PC-3 (cell line): Measurements from ENCODE around the gene CDK14. TPM values are rescaled to one million over a fixed set of nuclear protein-coding genes. Genes with fewer than 3 reads are reported as not detected.

ENCODE experiments used
- ATAC-seq: fragments of 200-7000 bp; cut with Tn5 transposase; 2 replicates; pipeline ENCODE4 v1.9.1; 2020; ENCODE audit warnings: mild to moderate bottlenecking, moderate library complexity
- BruUV-seq: library from RNA; stranded (reverse); fragments of 400-500 nt; replicated peaks from 2 replicates; lab custom pipeline; 2021; lab: Mats Ljungman, UMichigan
- CTCF ChIA-PET: fragments of 300-600 bp; sonication (Branson Sonifier 250); formaldehyde crosslinking; loops from one replicate; lab custom pipeline; 2022; ENCODE audit warnings: antibody characterized with exemption; lab: Charles Lee
- POLR2A ChIA-PET: fragments of 300-600 bp; sonication (Branson Sonifier 250); formaldehyde crosslinking; loops from one replicate; lab custom pipeline; 2022; ENCODE audit warnings: antibody characterized with exemption; ENCODE audit not compliant: unreplicated experiment; lab: Charles Lee
- DNase-seq: peaks from one replicate; pipeline ENCODE4 v3.0.0-alpha.2; 2015
- H2AFZ ChIP-seq: fragments of 300-600 bp; sonication (generic); 2 replicates; pipeline ENCODE4 v1.6.0; 2016; ENCODE audit warnings: antibody characterized with exemption, low read length
- H3F3A ChIP-seq: fragments of 300-600 bp; sonication (generic); one replicate; pipeline ENCODE4 v1.6.0; 2017; ENCODE audit warnings: antibody characterized with exemption, low read length, control low read depth, mild to moderate bottlenecking; ENCODE audit not compliant: unreplicated experiment
- H3K27ac ChIP-seq: fragments of 300-600 bp; sonication (generic); 2 replicates; pipeline ENCODE4 v1.5.1; 2016; ENCODE audit warnings: mild to moderate bottlenecking, low read length
- H3K27me3 ChIP-seq: fragments of 300-600 bp; sonication (generic); 2 replicates; pipeline ENCODE4 v1.6.1; 2016; ENCODE audit warnings: low read length, mixed read lengths
- H3K36me3 ChIP-seq: fragments of 300-600 bp; sonication (generic); 2 replicates; pipeline ENCODE4 v1.6.1; 2016; ENCODE audit warnings: low read depth, mixed run types, low read length, mixed read lengths
- H3K4me1 ChIP-seq: fragments of 300-600 bp; sonication (generic); 2 replicates; pipeline ENCODE4 v1.5.1; 2016; ENCODE audit warnings: low read length; ENCODE audit not compliant: insufficient read depth
- H3K4me2 ChIP-seq: fragments of 300-600 bp; sonication (generic); 2 replicates; pipeline ENCODE4 v1.6.0; 2016; ENCODE audit warnings: low read length
- H3K4me3 ChIP-seq: fragments of 300-600 bp; sonication (generic); 2 replicates; pipeline ENCODE4 v1.5.1; 2016; ENCODE audit warnings: mild to moderate bottlenecking, low read length, mixed read lengths
- H3K79me2 ChIP-seq: fragments of 300-600 bp; sonication (generic); 2 replicates; pipeline ENCODE4 v1.6.1; 2017; ENCODE audit warnings: low read length, mixed read lengths
- H3K9ac ChIP-seq: fragments of 300-600 bp; sonication (generic); 2 replicates; pipeline ENCODE4 v1.6.0; 2016; ENCODE audit warnings: mild to moderate bottlenecking, low read length
- H3K9me2 ChIP-seq: fragments of 300-600 bp; sonication (generic); replicated peaks from 2 replicates; pipeline ENCODE4 v1.6.1; 2016; ENCODE audit warnings: mixed run types, low read length, mixed read lengths
- H3K9me3 ChIP-seq: fragments of 300-600 bp; sonication (generic); 2 replicates; pipeline ENCODE4 v1.6.1; 2016; ENCODE audit warnings: low read length, mixed read lengths
- H4K20me1 ChIP-seq: fragments of 300-600 bp; sonication (generic); 2 replicates; pipeline ENCODE4 v1.6.1; 2016; ENCODE audit warnings: low read length, mixed read lengths
- EZH2 ChIP-seq: fragments of 300-600 bp; sonication (generic); IDR thresholded peaks from one replicate; pipeline ENCODE4 v1.6.1; 2017; ENCODE audit warnings: antibody characterized with exemption, mild to moderate bottlenecking, low read length; ENCODE audit not compliant: unreplicated experiment
- EZH2phosphoT487 ChIP-seq: fragments of 300-600 bp; sonication (generic); IDR thresholded peaks from 2 replicates; pipeline ENCODE4 v1.6.1; 2018; ENCODE audit warnings: mild to moderate bottlenecking, antibody characterized with exemption, low read length, borderline replicate concordance
- intact Hi-C: fragments of 100-400 bp; cut with micrococcal nuclease; formaldehyde crosslinking; loops from 2 replicates; pipeline ENCODE4 v1.9.0; 2023
- total RNA-seq: library from RNA; depleted of rRNA; stranded (reverse); fragments of >200 nt; gene quantifications from 2 replicates; pipeline ENCODE4 v1.2.3, GENCODE V29; 2014
- TF ChIP-seq, protein P1 (sequence below): fragments of 300-600 bp; sonication (generic); conservative IDR thresholded peaks from 2 replicates; pipeline ENCODE4 v1.5.1; 2017; ENCODE audit warnings: antibody characterized with exemption, low read depth, mild to moderate bottlenecking, low read length

Gene CDK14
- total RNA-seq, 1 experiment from 2014 or later: 8.2 TPM

DNA sequence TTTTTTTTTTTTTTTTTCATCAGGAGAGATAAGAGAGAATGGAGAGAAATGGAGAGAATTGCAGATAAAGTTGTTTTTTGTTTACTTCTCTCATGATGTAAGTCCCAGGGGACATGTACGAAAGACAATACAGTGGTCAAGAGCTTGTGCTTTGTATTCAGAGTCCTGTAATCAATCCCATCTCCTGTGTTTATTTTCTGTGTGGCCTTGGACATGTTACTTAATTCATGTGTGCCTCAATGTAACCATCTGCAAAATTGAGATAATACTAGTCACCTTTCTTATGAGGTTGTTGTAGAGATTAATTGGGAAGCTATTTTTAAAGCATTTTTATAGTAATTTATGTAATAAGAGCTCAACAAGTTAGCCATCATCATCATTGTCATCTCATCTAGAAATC lies 117.5 kb downstream of the CDK14 start:
- Histone ChIP-seq H3K79me2 (no peaks in the 10 kb centered on the region), H3K9me3 (no peaks in the 10 kb centered on the region), H3K4me1 (peaks cover 24% of the 10 kb centered on the region), H3K4me2 (no peak overlapping the region), H4K20me1 (no peaks in the 10 kb centered on the region), H3K36me3 (no peaks in the 10 kb centered on the region), H3K9ac (no peak overlapping the region), H2AFZ (no peak overlapping the region), H3K27ac (no peak overlapping the region), H3K9me2 (no peaks in the 10 kb centered on the region), H3K27me3 (no peaks in the 10 kb centered on the region), H3K4me3 (no peak overlapping the region), H3F3A (no peaks in the 10 kb centered on the region)
- ChIA-PET CTCF (no interaction called here), POLR2A (no interaction called here)
- DNase-seq (no peak), ATAC-seq (no peak)
- intact Hi-C loops: no loop called here
- BruUV-seq: no TSS peak
- TF ChIP-seq EZH2 (no peak), EZH2phosphoT487 (no peak)
- TF ChIP-seq, protein P1, sequence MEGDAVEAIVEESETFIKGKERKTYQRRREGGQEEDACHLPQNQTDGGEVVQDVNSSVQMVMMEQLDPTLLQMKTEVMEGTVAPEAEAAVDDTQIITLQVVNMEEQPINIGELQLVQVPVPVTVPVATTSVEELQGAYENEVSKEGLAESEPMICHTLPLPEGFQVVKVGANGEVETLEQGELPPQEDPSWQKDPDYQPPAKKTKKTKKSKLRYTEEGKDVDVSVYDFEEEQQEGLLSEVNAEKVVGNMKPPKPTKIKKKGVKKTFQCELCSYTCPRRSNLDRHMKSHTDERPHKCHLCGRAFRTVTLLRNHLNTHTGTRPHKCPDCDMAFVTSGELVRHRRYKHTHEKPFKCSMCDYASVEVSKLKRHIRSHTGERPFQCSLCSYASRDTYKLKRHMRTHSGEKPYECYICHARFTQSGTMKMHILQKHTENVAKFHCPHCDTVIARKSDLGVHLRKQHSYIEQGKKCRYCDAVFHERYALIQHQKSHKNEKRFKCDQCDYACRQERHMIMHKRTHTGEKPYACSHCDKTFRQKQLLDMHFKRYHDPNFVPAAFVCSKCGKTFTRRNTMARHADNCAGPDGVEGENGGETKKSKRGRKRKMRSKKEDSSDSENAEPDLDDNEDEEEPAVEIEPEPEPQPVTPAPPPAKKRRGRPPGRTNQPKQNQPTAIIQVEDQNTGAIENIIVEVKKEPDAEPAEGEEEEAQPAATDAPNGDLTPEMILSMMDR: no peak

DNA sequence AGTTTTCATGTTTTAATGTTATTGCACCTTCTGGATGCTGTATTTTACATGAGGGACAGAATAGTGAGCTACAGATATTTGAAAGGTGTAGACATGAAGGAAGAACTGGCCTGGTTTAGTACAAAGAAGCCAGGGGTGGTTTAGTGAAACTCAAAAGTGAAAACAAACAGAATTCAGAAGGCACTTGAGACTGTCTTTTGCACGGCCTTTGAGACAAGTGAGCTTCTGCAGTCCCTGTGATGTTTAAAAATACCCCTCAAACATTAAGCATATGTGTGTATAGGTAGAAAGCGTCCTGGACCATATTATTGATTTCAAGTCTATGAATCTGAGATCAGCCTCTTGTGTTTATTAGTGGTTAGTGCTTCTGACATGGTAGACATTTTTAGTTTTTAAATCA lies 118.9 kb downstream of the CDK14 start:
- Histone ChIP-seq H3K4me3 (no peak overlapping the region), H3F3A (no peaks in the 10 kb centered on the region), H3K9ac (no peak overlapping the region), H3K36me3 (no peaks in the 10 kb centered on the region), H3K27me3 (no peaks in the 10 kb centered on the region), H2AFZ (no peak overlapping the region), H3K9me3 (no peaks in the 10 kb centered on the region), H3K4me2 (no peak overlapping the region), H3K9me2 (no peaks in the 10 kb centered on the region), H3K79me2 (no peaks in the 10 kb centered on the region), H3K4me1 (peaks cover 12% of the 10 kb centered on the region), H3K27ac (no peak overlapping the region), H4K20me1 (no peaks in the 10 kb centered on the region)
- POLR2A ChIA-PET: interaction anchor here (0.6 kb wide), 1 partner anchor 172 kb away, joined by 3 read pairs; no protein-coding TSS in a partner anchor
- intact Hi-C loops: no loop called here
- CTCF ChIA-PET: interaction anchor here (0.7 kb wide), 1 partner anchor 609 kb away, joined by 4 read pairs; no protein-coding TSS in a partner anchor
- TF ChIP-seq EZH2: no peak
- TF ChIP-seq, protein P1: no peak
- no peak for TF ChIP-seq EZH2phosphoT487
- DNase-seq: no peak
- no TSS peak for BruUV-seq
- no peak for ATAC-seq

DNA sequence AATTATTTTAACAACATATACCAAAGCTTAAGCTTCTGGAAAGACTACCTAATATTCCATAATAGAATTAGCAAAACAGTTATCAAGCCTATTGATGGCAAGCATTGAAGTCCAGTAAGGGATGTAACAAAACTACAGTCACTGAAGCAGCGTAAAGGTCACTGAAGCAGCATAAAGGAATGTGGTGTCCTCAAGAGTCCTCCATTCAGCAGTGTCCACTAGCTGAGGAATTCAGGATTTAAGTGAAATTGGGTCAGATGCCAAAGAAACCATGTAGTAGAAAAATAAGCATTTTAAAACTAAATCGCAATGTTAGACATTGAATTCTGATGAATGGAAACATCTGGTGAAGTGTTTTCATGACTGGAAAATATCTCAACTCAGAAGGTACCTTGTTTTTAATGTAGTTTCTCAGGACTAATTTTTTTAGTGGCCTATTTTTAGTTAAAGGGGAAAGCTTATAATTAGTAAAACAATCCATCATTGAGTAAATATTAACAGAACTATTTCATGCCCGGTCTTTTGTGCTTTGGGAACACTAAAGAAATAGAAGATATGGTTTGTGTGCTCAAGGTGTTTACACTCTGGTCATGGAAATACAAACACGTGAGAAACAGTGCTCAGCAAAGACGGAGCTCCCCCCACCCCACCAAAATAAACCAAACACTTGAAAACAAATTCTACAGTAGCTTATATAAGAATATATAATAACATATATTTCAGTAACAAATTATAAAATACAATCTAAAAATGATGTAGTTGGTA lies 121.4 kb downstream of the CDK14 start:
- no peaks in the 10 kb centered on the region for H4K20me1 ChIP-seq
- intact Hi-C loops: no loop called here
- peaks cover 6% of the 10 kb centered on the region; the same call in 1 of the 2 replicates for H3K4me1 ChIP-seq
- H2AFZ ChIP-seq: no peak overlapping the region
- no peaks in the 10 kb centered on the region for H3K79me2 ChIP-seq
- no peak for DNase-seq
- no peaks in the 10 kb centered on the region for H3F3A ChIP-seq
- no peak overlapping the region for H3K27ac ChIP-seq
- H3K4me2 ChIP-seq: no peak overlapping the region
- BruUV-seq: no TSS peak
- CTCF ChIA-PET: interaction anchor here (0.6 kb wide), 1 partner anchor 120 kb away, joined by 16 read pairs; no protein-coding TSS in a partner anchor
- no peaks in the 10 kb centered on the region for H3K9me3 ChIP-seq
- ATAC-seq: no peak
- POLR2A ChIA-PET: interaction anchor here (0.6 kb wide), 1 partner anchor 539 kb away, joined by 12 read pairs; no protein-coding TSS in a partner anchor
- H3K4me3 ChIP-seq: no peak overlapping the region
- H3K9me2 ChIP-seq: no peaks in the 10 kb centered on the region
- TF ChIP-seq, protein P1: no peak
- TF ChIP-seq EZH2 (no peak), EZH2phosphoT487 (no peak)
- H3K27me3 ChIP-seq: no peaks in the 10 kb centered on the region
- no peak overlapping the region for H3K9ac ChIP-seq
- no peaks in the 10 kb centered on the region for H3K36me3 ChIP-seq
